GM21515 (cell line): Measurements from ENCODE around the gene CTDSPL.

Experiments
- ATAC-seq: cut with Tn5 transposase; IDR thresholded peaks from one replicate; pipeline ENCODE4 v1.9.1; 2021; ENCODE audit not compliant: unreplicated experiment

CTDSPL gene

DNA sequence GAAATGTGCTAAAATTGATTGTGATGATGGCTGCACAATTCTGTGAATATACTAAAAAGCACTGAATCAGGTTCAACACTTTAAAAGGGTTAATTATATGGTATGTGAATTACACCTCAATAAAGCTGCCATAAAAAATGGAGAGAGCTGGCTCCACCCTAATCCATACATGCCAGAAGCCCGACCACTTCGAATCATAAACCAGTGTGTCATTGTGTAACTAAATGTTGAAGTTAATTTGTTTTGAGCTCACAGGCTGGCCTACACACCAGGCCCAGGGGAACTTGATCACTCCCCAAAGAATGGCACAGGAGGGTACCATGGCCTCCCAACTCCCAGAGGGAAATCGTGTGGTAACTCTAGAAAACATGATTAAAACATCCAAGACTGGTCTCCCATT is 153.8 kb downstream of the CTDSPL start:
- ATAC-seq: no peak

DNA sequence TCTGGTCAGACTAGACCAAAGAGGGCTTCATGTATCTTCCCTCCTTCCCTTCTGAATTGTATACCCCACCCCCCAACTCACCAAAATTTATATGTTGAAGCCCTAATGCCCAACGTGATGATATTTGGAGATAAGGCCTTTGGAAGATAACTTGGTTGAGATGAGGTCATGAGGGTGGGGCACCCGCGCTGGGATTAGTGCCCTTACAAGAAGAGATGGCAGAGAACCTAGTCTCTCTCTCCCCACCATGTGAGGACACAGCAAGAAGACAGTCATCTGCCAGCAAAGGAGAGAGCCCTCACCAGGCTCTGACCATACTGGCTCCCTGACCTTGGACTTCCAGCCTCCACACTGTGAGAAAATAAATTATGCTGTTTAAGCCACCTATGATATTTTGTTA is 154.3 kb downstream of the CTDSPL start:
- no peak for ATAC-seq

DNA sequence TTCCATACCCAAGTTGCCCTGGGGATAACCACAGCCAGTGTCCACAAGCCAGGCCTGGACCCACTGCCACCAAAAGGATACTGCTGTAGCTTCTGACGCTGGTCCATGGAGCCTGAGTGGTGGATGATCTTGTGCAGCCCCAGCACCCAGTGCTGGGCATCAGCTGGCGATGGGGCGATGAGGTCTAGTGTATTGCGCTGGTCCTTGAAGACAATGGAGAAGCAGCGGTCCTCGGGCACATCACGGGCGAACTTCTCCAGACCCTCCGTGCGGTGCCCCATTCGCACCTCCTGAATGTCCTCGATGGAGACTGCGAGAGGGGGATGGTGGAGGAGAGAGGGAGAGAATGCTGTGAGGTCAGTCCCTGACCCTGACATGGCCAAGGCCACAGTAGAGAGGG is 154.7 kb downstream of the CTDSPL start:
- ATAC-seq: no peak

DNA sequence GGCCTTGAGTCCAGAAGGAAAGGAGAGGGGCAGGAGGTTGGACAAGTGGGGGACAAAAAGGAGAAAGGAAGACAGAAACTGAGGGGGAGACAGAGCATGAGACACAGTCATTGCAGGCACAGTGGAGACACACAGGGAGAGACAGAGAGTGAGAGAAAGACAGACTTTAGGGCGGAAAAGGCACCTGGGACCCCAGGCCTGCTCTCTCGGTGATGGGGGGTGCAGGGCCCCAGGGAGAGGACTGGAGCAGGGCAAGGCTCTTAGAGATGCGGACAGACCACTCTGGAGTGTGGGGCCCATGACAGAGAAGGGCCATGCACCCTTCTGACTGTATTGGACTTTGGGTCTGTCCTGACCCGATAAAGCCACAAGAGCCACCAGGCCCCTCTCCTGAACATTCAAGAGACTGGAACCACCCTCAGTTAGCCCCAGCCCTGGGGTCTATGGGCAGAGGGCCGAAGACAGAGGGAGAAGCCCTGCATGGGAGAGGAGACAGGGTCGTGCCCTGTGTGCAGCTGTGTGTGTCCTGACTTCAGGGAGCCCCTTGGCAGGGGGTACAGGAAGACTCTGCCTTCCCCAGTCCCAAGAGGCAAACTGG is 155.3 kb downstream of the CTDSPL start:
- no peak for ATAC-seq

DNA sequence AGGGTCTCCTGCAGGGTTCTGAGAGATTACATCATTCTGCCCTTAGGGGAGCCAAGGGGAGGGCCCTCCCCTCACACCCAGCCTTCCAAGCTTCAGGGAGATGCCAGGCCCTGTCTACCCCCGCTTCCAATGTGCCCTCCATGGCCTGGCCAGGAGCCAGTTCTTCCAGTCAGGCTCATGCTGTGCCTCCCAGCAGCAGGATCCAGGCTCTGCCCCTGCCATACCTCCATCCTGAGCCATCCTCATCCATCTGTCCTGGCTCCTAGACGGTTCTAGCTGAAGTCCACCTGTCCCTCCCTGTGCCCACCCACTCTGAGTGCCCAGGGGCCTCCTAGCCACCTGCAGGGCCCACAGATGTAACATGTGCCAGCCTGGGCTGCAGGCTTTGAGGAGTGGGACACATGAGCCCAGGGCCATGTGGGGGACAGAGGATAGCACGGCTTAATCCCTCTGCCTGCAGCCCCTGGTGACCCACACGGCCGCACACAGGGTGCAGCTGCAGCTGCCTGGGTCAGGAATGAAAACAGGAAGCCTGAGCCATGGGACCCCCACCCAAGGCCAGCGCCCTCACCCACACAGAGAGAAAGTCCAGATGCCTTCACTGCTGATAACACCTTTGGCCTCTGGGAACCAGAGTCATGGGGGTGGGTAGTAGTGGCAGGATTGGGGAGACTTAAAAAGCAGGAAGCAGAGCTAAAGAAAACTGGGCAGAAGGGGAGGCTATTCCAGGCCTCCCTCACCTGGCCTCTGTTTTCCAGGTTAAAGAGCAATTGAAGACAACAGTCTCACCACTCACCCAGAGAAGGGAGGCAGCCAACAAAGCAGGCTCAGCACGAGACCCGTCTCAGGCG is 156.0 kb downstream of the CTDSPL start:
- ATAC-seq: no peak

DNA sequence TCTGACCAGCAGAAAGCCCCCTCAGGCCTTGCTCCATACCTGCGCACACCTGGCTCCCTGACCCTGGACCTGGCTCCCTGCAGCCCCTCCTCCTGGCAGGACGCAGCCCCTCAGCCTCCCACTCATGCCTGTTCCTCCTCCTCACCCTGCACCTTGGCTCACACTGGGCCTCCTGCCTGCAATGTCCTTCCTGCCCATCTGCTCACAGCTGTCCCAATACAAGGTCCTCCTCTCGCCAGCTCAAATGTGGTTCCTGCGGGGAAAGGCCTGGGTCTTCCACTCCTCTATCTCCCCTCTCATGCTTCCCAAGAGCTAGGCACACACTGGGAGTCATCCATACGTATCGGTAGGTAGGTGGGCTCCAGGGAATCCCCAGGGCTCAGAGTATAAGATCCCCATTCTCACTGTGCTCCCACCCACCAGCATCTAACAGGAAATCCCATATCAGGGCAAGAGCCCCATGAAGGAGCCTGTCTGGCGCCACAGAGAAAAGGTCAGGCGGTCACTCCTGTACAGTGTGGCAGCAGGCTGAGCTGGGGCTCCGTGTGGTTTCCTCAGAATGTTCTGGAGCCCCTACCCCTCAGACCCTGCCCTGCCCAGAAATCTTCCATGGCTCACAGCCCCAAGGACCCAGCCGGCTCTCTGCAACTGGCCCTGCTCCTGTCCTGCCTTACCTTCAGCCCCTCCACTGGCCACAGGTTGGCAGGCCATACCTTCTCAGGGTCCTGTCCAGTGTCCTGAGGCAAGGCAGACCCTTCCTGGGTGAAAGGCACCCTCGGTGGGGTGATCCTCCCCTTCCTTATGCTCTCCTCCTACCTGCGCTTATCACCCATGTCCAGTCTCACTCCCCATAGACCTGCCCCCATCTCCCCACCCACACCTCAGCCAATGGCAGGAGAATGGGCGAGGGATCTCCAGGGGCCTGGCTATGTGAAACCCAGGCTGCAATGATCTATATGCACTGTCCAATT is 156.9 kb downstream of the CTDSPL start:
- no peak for ATAC-seq

DNA sequence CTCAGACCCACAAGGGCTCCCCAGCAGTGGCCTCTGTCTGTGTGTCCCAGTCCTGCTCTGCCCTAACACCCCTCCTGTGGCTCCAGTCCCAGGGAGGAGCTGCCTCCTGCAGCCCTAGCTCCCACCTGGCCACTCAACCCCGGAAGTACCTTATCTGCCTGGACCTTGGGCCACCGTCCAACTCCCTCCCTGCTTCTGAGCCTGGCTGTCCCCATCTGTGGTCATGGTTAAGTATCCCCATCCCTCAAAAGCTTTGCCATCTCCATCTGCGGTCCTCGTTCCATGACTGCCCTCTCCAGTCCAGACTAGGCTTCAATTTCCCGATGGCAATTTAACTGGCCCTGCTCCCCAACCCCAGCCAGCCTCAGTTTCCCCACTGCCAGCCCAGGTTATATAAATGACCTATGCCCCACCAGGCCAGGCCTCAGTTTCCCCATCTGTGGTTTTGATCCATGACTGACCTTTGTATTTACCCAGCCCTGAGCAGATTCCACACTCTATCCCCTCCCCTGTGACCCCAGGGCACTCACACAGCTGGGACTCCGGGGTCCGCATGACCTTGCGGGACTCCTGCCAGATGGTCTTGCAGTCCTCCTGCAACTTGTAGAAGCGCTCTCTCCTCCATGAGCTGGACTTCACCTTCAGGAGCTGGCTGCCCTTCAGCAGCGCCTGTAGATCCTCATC is 158.1 kb downstream of the CTDSPL start:
- no peak for ATAC-seq

DNA sequence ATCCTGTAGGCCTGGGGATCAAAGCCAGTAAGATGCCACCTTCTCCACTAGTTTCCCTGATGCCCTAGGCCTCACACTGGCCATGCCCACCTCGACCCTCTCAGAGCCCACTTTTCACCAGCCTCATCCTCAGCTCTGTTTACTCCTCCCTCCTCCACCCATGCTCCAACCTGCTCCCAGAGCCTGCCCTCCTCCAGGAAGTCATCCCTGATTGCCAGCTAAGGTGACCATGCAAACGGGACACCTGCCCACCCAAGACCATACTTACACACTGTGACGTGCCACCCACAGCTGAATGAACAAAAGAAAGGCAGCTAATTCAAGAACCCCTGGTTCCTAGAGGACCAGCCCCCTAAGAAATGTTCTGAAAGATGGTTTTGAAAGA is 158.7 kb downstream of the CTDSPL start:
- ATAC-seq: no peak

DNA sequence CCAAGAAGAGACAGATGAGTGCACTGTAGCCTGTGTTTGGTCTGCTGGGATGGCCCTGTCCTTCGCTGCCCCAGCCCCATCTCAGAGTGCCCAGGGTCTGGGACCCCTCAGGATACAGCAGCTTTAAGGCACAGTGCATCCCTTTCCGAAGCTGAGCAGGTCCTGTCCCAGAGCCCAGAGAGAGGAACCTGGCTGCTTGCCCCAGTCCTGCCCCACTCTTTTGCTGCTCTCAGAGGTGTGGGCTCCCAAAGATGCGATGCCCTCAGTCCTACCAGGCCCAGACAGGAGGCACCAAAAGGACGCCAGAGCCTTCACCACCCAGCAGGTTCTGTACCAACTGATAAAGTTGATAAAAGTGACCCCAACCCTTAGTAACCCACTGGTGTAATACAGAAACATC is 159.5 kb downstream of the CTDSPL start:
- ATAC-seq: no peak

DNA sequence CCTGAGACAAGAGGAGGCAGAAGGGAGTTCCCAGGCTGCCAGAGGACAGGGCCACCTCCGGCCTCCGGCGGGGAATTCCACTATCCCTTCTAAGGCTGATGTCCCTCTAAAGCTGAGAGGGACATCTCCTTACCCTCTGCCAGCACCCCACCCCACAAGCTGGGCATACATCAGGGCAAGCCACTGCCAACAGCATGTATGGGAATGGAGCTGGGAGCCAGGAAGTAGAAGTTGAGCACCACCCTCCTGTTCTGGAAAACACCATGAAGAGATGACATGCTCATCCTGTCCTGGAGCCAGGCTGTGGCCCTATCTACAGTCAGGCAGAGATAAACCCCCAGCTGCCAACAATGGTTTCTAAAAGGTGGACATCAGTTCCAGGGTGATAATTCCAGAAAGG is 160.6 kb downstream of the CTDSPL start:
- no peak for ATAC-seq

DNA sequence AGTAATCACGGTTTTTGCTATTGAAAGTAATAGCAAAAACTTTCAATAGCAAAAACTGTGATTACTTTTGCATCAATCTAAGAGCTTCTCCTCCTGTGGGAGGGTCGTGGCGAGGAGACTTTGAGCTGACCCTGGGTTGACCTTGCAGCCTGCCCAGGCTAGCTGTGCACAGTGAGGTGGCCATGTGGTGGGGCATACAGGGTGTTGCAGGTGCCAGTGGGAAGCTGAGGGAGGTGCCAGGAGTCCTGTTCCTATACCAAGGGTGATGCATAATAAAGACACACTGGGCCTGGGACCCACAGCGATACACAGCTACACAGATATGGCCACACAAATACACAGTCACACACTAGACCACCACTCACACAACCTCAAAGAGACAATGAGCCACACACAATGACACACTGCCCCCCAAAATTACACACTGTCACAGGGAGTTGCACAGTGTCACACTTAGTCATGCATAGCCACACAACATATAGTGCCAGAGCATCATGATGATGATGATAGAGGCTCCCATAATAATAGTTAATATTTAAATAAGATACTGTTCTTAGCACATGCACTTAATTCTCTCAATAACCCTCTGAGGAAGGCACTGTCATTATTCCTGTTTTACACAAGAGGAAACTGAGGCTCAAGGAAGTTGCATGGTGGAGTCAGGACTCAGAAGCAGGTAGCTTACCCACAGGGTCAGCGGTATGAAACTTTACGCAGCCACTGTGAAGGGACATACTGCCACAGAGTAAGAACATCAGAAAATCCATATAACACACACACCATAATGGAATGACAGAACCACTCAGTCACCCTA is 161.4 kb downstream of the CTDSPL start:
- no peak for ATAC-seq

DNA sequence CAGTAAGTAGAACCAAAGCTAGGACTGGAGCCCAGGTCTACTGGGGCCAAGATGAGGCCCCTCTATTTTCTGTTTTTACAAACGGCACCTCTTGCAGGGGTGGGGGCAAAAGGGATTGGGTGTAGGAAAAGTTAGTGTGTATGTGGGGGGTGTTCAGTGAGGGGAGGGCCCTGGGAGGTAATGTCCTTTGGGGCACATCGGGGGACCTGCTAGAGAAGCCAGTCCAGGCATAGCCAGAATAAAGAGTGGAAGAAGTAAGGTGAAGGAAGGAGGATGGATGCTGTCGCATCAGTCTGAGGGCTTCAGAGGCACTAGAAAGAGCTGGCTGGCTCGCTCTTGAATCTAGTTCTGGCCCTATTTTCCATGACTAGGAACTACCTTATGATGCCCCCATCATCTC is 165.2 kb downstream of the CTDSPL start:
- ATAC-seq: no peak

DNA sequence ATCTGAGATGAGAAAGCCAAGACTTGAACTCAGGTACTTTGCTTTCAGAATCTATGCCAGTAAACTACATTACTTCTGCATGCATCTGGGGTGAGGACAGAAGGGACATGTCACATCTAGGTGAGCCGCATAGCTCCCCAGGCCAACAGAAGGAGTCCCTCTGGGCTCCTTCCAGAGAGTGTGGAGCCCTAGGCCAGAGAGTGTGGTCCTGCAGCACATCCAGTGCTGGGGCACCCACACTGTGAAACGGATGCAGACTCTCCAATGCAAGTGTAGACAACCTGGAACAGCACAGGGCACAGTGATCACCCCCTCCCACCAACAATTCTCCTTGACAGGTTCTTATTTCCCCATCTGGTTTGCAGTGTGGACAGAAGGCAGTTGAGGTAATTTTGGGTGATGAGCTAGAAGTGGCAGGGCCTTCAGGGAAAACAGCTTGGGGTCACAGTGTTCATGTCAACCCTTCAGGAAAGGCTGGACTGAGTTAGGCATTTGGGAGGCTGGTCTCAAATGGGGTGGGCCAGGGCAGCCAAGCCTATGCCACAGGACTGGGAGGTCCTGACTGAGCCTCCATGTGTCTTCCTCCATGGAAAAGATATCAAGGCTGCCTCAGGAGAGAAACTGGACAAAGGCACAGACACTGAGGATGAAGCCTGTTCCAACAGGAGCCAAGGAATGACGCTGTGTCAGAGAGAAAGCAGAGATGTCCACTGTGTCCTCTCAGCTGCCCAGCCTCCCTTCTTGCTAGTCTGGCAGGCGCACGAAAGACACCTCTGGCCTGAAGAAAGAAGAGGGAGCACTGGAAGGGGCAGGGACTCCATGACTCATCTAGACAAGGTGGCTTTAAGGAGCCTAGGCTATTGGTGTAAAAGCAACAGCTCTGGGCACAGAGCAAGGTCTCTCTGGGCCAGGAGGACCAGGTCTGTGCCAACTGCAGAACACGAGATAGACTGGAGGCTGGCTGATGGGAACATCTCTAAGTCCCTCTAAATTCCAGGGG is 166.1 kb downstream of the CTDSPL start:
- ATAC-seq: no peak

DNA sequence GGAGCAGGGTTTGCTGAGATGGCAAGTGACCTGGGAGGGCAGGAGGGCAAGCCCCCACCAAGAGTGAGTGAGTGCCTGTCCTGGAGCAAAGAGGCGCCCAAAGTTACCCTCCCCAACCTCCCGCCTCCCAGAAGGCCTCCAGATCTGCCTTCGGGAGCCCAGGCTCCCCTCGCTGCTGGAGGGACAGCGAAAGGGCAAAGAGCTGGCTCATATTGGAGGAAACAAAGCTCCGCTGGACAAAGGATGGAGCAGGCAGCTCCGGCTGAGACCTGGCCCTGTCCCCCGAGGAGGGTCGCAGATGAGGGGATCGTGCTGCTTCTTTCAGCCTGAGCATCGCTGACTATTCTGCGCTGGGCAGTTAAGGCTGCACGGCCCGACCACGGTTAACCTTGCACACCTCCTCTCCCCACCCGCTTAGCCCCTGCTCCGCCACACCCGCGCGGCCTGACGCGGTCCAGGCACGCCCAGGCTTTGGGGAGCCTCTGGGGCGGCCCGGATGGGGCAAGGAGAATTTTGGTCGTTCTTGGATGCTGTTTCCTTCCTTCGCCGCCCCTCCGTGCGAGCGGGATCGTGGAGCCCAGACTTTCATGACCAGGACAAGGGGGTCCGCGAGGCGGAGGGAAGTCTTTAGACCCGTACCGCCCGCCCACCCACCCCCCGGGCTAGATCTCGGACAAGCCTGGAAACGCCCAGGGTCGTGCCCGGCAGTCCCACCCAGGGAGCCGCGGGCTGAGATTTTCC is 167.1 kb downstream of the CTDSPL start:
- no peak for ATAC-seq

DNA sequence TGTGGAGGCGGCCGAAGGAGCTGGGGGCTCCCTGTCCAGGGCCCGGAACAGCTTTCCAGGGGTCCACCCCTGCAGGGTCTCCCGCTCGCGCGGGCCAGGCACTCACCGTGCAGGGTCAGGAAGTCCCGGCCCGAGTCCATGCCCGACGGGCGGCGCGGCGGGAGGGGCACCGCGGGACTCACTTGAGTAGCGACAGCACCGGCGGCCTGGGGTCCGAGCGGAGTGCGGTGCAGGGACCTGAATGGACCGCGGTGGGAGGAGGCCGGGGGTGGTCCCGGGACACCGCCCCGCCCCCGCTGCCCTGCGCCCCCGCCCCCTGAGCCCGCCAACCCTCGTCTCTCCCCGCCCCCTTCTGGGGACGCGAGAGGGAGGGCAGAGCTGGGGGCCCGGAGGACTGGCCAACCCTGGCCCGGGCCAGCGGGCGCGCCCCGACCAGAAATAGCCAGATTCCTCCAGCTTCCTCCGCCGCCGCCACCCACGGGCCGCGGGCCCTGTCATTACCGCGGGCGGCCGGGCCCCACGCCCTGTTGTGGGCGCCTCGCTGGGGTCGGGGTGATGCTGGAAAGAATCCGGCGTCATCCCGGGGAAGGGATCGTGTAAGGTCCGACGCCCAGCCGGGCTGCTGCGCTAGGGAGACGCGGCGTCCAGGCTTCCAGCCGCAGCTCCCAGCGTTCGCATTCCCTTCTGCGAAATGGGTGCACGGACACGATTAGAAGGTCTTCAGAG is 167.9 kb downstream of the CTDSPL start, which contains the start of gene PLCD1:
Gene PLCD1 (minus strand): TSS at position 243 of the 726 bp plus-strand sequence. CDS start 103 bp downstream, at position 140.
- ATAC-seq: no peak

DNA sequence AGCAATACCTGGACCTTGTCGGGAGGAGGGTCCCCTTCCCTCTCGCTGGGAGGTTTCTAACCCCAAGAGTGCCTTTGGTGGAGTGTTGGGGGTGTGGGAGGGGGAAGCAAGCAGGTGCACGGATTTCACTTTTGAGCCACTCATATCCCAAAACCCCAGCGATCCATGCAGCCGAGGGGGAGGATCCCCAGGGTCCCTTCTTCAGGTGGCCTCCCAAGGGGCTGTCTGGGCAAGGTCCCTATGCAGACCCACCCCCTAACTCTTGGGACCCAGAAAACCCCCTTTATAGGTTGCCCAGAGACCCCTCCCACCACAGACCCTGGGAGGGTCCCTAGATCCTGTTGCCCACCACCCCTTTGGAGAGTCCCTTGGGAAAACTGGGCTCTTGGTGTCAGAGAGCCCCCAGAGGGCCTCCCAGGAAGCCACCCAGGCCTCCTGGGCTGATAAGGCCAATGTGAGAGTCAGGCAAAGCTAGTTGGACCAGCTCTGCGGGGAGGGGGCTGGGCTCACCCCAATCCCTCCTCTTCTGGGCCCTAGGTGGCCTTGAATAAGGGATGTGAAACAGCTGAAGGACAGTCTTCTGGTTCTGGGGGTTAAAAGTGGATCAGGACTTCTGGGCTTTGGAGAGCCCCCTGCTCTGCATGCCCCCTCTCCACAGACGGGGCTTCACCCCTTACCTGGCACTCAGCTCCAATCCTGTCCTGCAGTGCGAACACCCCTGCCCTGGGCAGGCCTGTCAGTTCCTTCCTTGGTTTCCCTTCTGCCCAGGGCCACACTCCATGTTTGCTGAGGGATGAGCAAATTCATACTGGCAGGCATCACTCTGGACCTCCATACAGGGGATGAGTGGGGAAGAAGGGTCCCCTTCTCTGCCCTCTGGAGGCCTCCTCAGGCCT is 168.7 kb downstream of the CTDSPL start:
- ATAC-seq: no peak
